SK-N-SH treated with all-trans-retinoic acid at 6 μM for 48 hours (cell line): Measurements from ENCODE around the gene FLT1.

ENCODE experiments used
- ATAC-seq: fragments of 200-7000 bp; cut with Tn5 transposase; 3 replicates; pipeline ENCODE4 v1.9.1; 2020; ENCODE audit warnings: mild to moderate bottlenecking, moderate library complexity
- ARNTL ChIP-seq: fragments of 450-650 bp; formaldehyde crosslinking; IDR thresholded peaks from 2 replicates; pipeline ENCODE4 v1.5.0; 2020; ENCODE audit warnings: low read depth, mild to moderate bottlenecking, moderate library complexity, borderline replicate concordance
- BACH2 ChIP-seq: fragments of 250-450 bp; sonication (Bioruptor Pico); IDR thresholded peaks from 2 replicates; pipeline ENCODE4 v1.9.0; 2021; ENCODE audit warnings: mild to moderate bottlenecking, borderline replicate concordance
- ESRRG ChIP-seq: fragments of 250-450 bp; sonication (Bioruptor Pico); IDR thresholded peaks from 2 replicates; pipeline ENCODE4 v1.6.1; 2021; ENCODE audit warnings: mild to moderate bottlenecking
- GLIS3 ChIP-seq: fragments of 250-450 bp; sonication (Bioruptor Pico); IDR thresholded peaks from 2 replicates; pipeline ENCODE4 v1.5.0; 2020; ENCODE audit warnings: mild to moderate bottlenecking, moderate library complexity
- ISL1 ChIP-seq: fragments of 250-450 bp; sonication (Bioruptor Pico); IDR thresholded peaks from 2 replicates; pipeline ENCODE4 v2.1.2; 2022; ENCODE audit warnings: mild to moderate bottlenecking, moderate library complexity
- OSR1 ChIP-seq: fragments of 250-450 bp; sonication (Bioruptor Pico); IDR thresholded peaks from 2 replicates; pipeline ENCODE4 v1.8.0; 2022; ENCODE audit warnings: moderate library complexity, mild to moderate bottlenecking, inconsistent platforms
- PATZ1 ChIP-seq: fragments of 250-450 bp; sonication (Bioruptor Pico); IDR thresholded peaks from 2 replicates; pipeline ENCODE4 v1.8.0; 2020; ENCODE audit warnings: mild to moderate bottlenecking, moderate library complexity, borderline replicate concordance
- POU6F1 ChIP-seq: fragments of 250-450 bp; sonication (Bioruptor Pico); IDR thresholded peaks from 2 replicates; pipeline ENCODE4 v1.8.0; 2021; ENCODE audit warnings: low read depth, mild to moderate bottlenecking, moderate library complexity, borderline replicate concordance
- PPARA ChIP-seq: fragments of 250-450 bp; sonication (Bioruptor Pico); IDR thresholded peaks from 2 replicates; pipeline ENCODE4 v1.5.0; 2020; ENCODE audit warnings: mild to moderate bottlenecking, borderline replicate concordance
- RARB ChIP-seq: fragments of 250-450 bp; sonication (Bioruptor Pico); IDR thresholded peaks from 2 replicates; pipeline ENCODE4 v1.8.0; 2021; ENCODE audit warnings: mild to moderate bottlenecking, moderate library complexity
- SNAI2 ChIP-seq: fragments of 250-450 bp; sonication (Bioruptor Pico); IDR thresholded peaks from 2 replicates; pipeline ENCODE4 v1.5.0; 2020; ENCODE audit warnings: mild to moderate bottlenecking, moderate library complexity
- TCF4 ChIP-seq: fragments of 250-450 bp; sonication (Bioruptor Pico); IDR thresholded peaks from 2 replicates; pipeline ENCODE4 v1.8.0; 2021; ENCODE audit warnings: mild to moderate bottlenecking, moderate library complexity, borderline replicate concordance
- TSHZ2 ChIP-seq: fragments of 250-450 bp; sonication (Bioruptor Pico); IDR thresholded peaks from 2 replicates; pipeline ENCODE4 v1.5.0; 2020; ENCODE audit warnings: mild to moderate bottlenecking, moderate library complexity
- ZC3H10 ChIP-seq: fragments of 250-450 bp; sonication (Bioruptor Pico); IDR thresholded peaks from 2 replicates; pipeline ENCODE4 v1.5.1; 2021; ENCODE audit warnings: mild to moderate bottlenecking, moderate library complexity
- ZFP3 ChIP-seq: fragments of 250-450 bp; sonication (Bioruptor Pico); IDR thresholded peaks from 2 replicates; pipeline ENCODE4 v1.5.0; 2020; ENCODE audit warnings: mild to moderate bottlenecking, moderate library complexity
- ZFP30 ChIP-seq: fragments of 450-650 bp; formaldehyde crosslinking; IDR thresholded peaks from 2 replicates; pipeline ENCODE4 v1.5.0; 2022; ENCODE audit warnings: mild to moderate bottlenecking, moderate library complexity
- ZNF70 ChIP-seq: fragments of 450-650 bp; formaldehyde crosslinking; IDR thresholded peaks from 2 replicates; pipeline ENCODE4 v1.5.0; 2020; ENCODE audit warnings: mild to moderate bottlenecking, moderate library complexity
- ZNF8 ChIP-seq: fragments of 450-650 bp; formaldehyde crosslinking; IDR thresholded peaks from 2 replicates; pipeline ENCODE4 v1.5.0; 2020; ENCODE audit warnings: mild to moderate bottlenecking, moderate library complexity
- TF ChIP-seq, protein P1 (sequence below): fragments of 250-450 bp; sonication (Bioruptor Pico); IDR thresholded peaks from 2 replicates; pipeline ENCODE4 v1.5.1; 2021; ENCODE audit warnings: mild to moderate bottlenecking, moderate library complexity

Gene FLT1

GRCh38 chr13:28485996-28486543 lies 8.9 kb downstream of the FLT1 start:
- no peak for TF ChIP-seq ZNF70 (CRISPR knock-in tag)
- TF ChIP-seq TCF4 (CRISPR knock-in tag): no peak
- TF ChIP-seq, protein P1, sequence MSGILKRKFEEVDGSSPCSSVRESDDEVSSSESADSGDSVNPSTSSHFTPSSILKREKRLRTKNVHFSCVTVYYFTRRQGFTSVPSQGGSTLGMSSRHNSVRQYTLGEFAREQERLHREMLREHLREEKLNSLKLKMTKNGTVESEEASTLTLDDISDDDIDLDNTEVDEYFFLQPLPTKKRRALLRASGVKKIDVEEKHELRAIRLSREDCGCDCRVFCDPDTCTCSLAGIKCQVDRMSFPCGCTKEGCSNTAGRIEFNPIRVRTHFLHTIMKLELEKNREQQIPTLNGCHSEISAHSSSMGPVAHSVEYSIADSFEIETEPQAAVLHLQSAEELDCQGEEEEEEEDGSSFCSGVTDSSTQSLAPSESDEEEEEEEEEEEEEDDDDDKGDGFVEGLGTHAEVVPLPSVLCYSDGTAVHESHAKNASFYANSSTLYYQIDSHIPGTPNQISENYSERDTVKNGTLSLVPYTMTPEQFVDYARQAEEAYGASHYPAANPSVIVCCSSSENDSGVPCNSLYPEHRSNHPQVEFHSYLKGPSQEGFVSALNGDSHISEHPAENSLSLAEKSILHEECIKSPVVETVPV: no peak
- no peak for TF ChIP-seq ZNF8
- TF ChIP-seq ZFP30 (CRISPR knock-in tag): no peak
- TF ChIP-seq ZFP3 (CRISPR knock-in tag): no peak
- no peak for TF ChIP-seq OSR1 (CRISPR knock-in tag)
- TF ChIP-seq ESRRG (CRISPR knock-in tag): no peak
- no peak for TF ChIP-seq GLIS3
- no peak for TF ChIP-seq TSHZ2 (CRISPR knock-in tag)
- no peak for TF ChIP-seq BACH2 (CRISPR knock-in tag)
- TF ChIP-seq PPARA (CRISPR knock-in tag): no peak
- no peak for TF ChIP-seq SNAI2 (CRISPR knock-in tag)
- ATAC-seq: no peak

DNA sequence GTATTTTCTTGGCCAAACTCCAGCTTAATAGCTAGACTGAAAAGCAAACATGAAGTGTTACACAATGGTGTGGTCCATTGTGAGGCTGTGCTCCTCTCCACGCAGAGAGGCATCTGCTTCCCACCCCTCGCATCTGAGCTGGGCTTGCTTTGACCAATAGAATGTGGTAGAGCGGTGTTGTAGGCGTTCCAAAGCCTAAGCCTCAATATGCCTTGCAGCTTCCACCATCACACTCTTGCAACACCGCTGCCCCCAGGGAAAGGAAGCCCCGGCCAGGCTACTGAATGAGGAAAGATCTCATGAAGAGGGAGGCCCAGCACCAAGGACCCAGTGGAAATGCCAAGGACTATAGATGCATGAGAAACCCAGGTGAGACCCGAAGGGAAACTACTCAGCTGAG lies 9.4 kb downstream of the FLT1 start:
- no peak for TF ChIP-seq ZC3H10 (CRISPR knock-in tag)
- no peak for TF ChIP-seq TSHZ2 (CRISPR knock-in tag)
- TF ChIP-seq PATZ1 (CRISPR knock-in tag): no peak
- TF ChIP-seq ESRRG (CRISPR knock-in tag): no peak
- no peak for TF ChIP-seq ZFP30 (CRISPR knock-in tag)
- ATAC-seq: no peak

- TF ChIP-seq BACH2 (CRISPR knock-in tag): no peak
- no peak for TF ChIP-seq GLIS3
- no peak for TF ChIP-seq ARNTL
- TF ChIP-seq ZFP30 (CRISPR knock-in tag): no peak
- no peak for TF ChIP-seq SNAI2 (CRISPR knock-in tag)
- no peak for TF ChIP-seq ZNF8
- TF ChIP-seq ISL1 (CRISPR knock-in tag): no peak
- TF ChIP-seq RARB (CRISPR knock-in tag): no peak
- TF ChIP-seq PATZ1 (CRISPR knock-in tag): no peak
- TF ChIP-seq POU6F1 (CRISPR knock-in tag): no peak
- no peak for TF ChIP-seq TSHZ2 (CRISPR knock-in tag)
- ATAC-seq: no peak
Observed at GRCh38 chr13:28485097-28485496, 9.8 kb downstream of the FLT1 start.
